Occipital lobe (tissue), 2 donors: ENCODE results near the gene CALML3. TPM values are rescaled to one million over a fixed set of nuclear protein-coding genes. Genes with fewer than 3 reads are reported as not detected.
A peak's percentile ranks its signal among the peaks of the same experiment; 100 is the strongest.

Experiments used
- DNase-seq: peaks from one replicate; lab custom pipeline; 2025; lab: John Stamatoyannopoulos, UW
- total RNA-seq: library from RNA; depleted of rRNA; stranded (reverse); fragments of >200 nt; gene quantifications from one replicate; pipeline ENCODE4 v1.2.3, GENCODE V29; 2014

CALML3 gene
- total RNA-seq, 1 donor from 2014 or later, result not detected

- DNase-seq, result no peak
Observed at GRCh38 chr10:5506751-5507648, 17.8 kb upstream of the CALML3 start.

GRCh38 chr10:5507649-5508131 lies 17.1 kb upstream of the CALML3 start:
- DNase-seq, result no peak

GRCh38 chr10:5508161-5508604 lies 16.6 kb upstream of the CALML3 start:
- no peak for DNase-seq

GRCh38 chr10:5508786-5509185 lies 16.0 kb upstream of the CALML3 start:
- DNase-seq, result no peak

GRCh38 chr10:5509236-5509635 lies 15.5 kb upstream of the CALML3 start:
- DNase-seq, result no peak

- no peak for DNase-seq
Observed at GRCh38 chr10:5509691-5510090, 15.1 kb upstream of the CALML3 start.

GRCh38 chr10:5510281-5511072 lies 14.3 kb upstream of the CALML3 start:
- no peak for DNase-seq

GRCh38 chr10:5511231-5511884 lies 13.4 kb upstream of the CALML3 start:
- DNase-seq, result no peak

- no peak for DNase-seq
Observed at GRCh38 chr10:5511885-5512280, 12.9 kb upstream of the CALML3 start.

- DNase-seq, result no peak
Observed at GRCh38 chr10:5512331-5512730, 12.4 kb upstream of the CALML3 start.

GRCh38 chr10:5512881-5513612 lies 11.7 kb upstream of the CALML3 start:
- peak; percentile 63 for DNase-seq

GRCh38 chr10:5514226-5514850 lies 10.4 kb upstream of the CALML3 start:
- DNase-seq, result no peak

- DNase-seq, result no peak
Observed at GRCh38 chr10:5515948-5516761, 8.6 kb upstream of the CALML3 start.

- DNase-seq, result no peak
Observed at GRCh38 chr10:5517546-5517945, 7.2 kb upstream of the CALML3 start.

GRCh38 chr10:5518143-5518542 lies 6.6 kb upstream of the CALML3 start:
- no peak for DNase-seq

GRCh38 chr10:5519054-5519453 lies 5.7 kb upstream of the CALML3 start:
- DNase-seq, result no peak

GRCh38 chr10:5522913-5523560 lies 1.7 kb upstream of the CALML3 start:
- no peak for DNase-seq

- DNase-seq, result no peak
Observed at GRCh38 chr10:5523796-5524574, 776 bp upstream of the CALML3 start.
